Hair follicle dermal papilla cell (primary cell): ENCODE results near the gene ARL2BP. TPM values are rescaled to one million over a fixed set of nuclear protein-coding genes. Genes with fewer than 3 reads are reported as not detected.

ENCODE experiments used
- total RNA-seq: library from RNA; depleted of rRNA; stranded (reverse); fragments of >200 nt; gene quantifications from 2 replicates; pipeline ENCODE4 v1.2.3, GENCODE V29; 2012

The ARL2BP gene
- 119 and 126 TPM in 2 replicates for total RNA-seq

GRCh38 chr16:57244767-57245471 lies at the start of gene ARL2BP:
TSS of gene ARL2BP (plus strand) at chr16:57245259. CDS start at chr16:57245368, 109 bp downstream.

GRCh38 chr16:57284209-57284951 lies 39.3 kb downstream of the ARL2BP start, which contains the start of gene PLLP:
TSS of gene PLLP (minus strand) at chr16:57284672. CDS start at chr16:57284540, 132 bp downstream.

Other genes starting within 250 kb of the ARL2BP start
- 25.4 and 29.0 TPM in 2 replicates for gene CPNE2, start 152.7 kb upstream of the ARL2BP start, total RNA-seq
- 53.8 and 56.5 TPM in 2 replicates for gene PSME3IP1, start 59.2 kb upstream of the ARL2BP start, total RNA-seq
- 49.5 and 61.7 TPM in 2 replicates for gene RSPRY1, start 58.9 kb upstream of the ARL2BP start, total RNA-seq
- under 0.01 TPM in 2 replicates for gene PLLP, start 39.4 kb downstream of the ARL2BP start, total RNA-seq
- not detected in 2 replicates for gene CCL22, start 113.5 kb downstream of the ARL2BP start, total RNA-seq
- 0.32 TPM in 1 of 2 replicates, not detected in the other for gene CX3CL1, start 127.2 kb downstream of the ARL2BP start, total RNA-seq
- not detected in 2 replicates for gene CCL17, start 159.5 kb downstream of the ARL2BP start, total RNA-seq
- 27.7 and 35.0 TPM in 2 replicates for gene CIAPIN1, start 202.1 kb downstream of the ARL2BP start, total RNA-seq
- gene COQ9, start 202.2 kb downstream of the ARL2BP start, total RNA-seq: 34.4 and 35.4 TPM in 2 replicates
- 117 and 125 TPM in 2 replicates for gene POLR2C, start 217.4 kb downstream of the ARL2BP start, total RNA-seq
- 22.2 and 29.5 TPM in 2 replicates for gene DOK4, start 241.2 kb downstream of the ARL2BP start, total RNA-seq